GM19463 (cell line): Measurements from ENCODE around the gene FRAS1.

Experiments
- ATAC-seq: cut with Tn5 transposase; IDR thresholded peaks from one replicate; pipeline ENCODE4 v1.9.1; 2021; ENCODE audit warnings: mild to moderate bottlenecking, moderate library complexity; ENCODE audit not compliant: unreplicated experiment

FRAS1 gene

GRCh38 chr4:78356251-78356786 lies 299.2 kb downstream of the FRAS1 start:
- no peak for ATAC-seq

- ATAC-seq: no peak
Observed at GRCh38 chr4:78357122-78357521, 300.0 kb downstream of the FRAS1 start.

GRCh38 chr4:78360466-78360865 lies 303.3 kb downstream of the FRAS1 start:
- no peak for ATAC-seq

- no peak for ATAC-seq
Observed at GRCh38 chr4:78361621-78362120, 304.5 kb downstream of the FRAS1 start.

- ATAC-seq: no peak
Observed at GRCh38 chr4:78362310-78362709, 305.2 kb downstream of the FRAS1 start.

GRCh38 chr4:78363031-78363570 lies 306.0 kb downstream of the FRAS1 start:
- ATAC-seq: no peak

- no peak for ATAC-seq
Observed at GRCh38 chr4:78369679-78370078, 312.6 kb downstream of the FRAS1 start.

GRCh38 chr4:78370631-78371372 lies 313.7 kb downstream of the FRAS1 start:
- no peak for ATAC-seq

- no peak for ATAC-seq
Observed at GRCh38 chr4:78372355-78372988, 315.3 kb downstream of the FRAS1 start.

GRCh38 chr4:78377555-78377954 lies 320.4 kb downstream of the FRAS1 start:
- ATAC-seq: no peak

GRCh38 chr4:78379040-78379439 lies 321.9 kb downstream of the FRAS1 start:
- no peak for ATAC-seq

- no peak for ATAC-seq
Observed at GRCh38 chr4:78379991-78380729, 323.0 kb downstream of the FRAS1 start.

- no peak for ATAC-seq
Observed at GRCh38 chr4:78386679-78387078, 329.6 kb downstream of the FRAS1 start.

GRCh38 chr4:78395642-78396041 lies 338.5 kb downstream of the FRAS1 start:
- ATAC-seq: no peak

GRCh38 chr4:78396613-78397291 lies 339.6 kb downstream of the FRAS1 start:
- ATAC-seq: no peak

GRCh38 chr4:78397292-78397630 lies 340.1 kb downstream of the FRAS1 start:
- no peak for ATAC-seq

- ATAC-seq: no peak
Observed at GRCh38 chr4:78409612-78410202, 352.6 kb downstream of the FRAS1 start.

GRCh38 chr4:78410225-78410624 lies 353.1 kb downstream of the FRAS1 start:
- no peak for ATAC-seq

- no peak for ATAC-seq
Observed at GRCh38 chr4:78410676-78411075, 353.6 kb downstream of the FRAS1 start.

GRCh38 chr4:78414116-78414515 lies 357.0 kb downstream of the FRAS1 start:
- ATAC-seq: no peak
